H1 (cell line): ENCODE measurements around the gene AQP7.

Experiments
- CTCF ChIP-seq, 3 experiments: IDR thresholded peaks; 1 replicate in 2 of 3; 2 replicates in 1 of 3; pipeline versions ENCODE4 v1.5.1 to v1.6.1; 2011; ENCODE audit warnings: low read length in 3 of 3, mild to moderate bottlenecking in 3 of 3, inconsistent platforms in 2 of 3, low read depth in 1 of 3, moderate library complexity in 1 of 3; ENCODE audit not compliant: insufficient read depth in 1 of 3; ENCODE audit errors: control extremely low read depth in 1 of 3
- POLR2AphosphoS5 ChIP-seq: IDR thresholded peaks from 2 replicates; pipeline ENCODE4 v1.6.1; 2011; ENCODE audit warnings: low read depth, low read length

DNA sequence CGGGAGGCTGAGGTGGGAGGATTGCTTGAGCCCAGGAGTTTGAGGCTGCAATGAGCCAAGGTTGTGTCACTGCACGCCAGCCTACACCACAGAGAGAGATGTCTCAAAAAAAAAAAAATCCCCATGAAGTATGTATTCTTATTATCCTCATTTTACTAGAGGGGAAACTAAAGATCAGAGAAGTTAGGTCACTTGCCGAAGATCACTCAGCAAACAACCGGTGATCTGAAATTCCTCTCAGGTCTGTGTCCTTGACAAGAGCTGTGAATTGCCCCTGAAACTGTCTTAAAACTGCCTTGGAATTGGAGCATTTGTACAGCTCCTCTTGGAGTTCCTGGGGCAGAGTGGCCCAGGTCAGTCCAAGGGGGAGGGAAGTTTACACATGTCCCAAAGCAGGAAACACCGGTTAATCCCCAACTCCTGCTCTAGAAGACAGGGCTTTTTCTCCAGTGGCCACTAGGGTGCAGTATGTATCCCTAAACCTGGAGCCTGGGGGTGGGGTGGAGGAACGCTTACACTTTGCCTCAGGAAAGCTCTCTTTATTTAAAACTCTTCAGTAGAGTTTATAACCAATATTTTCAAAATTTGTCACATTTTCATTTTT lies 27.6 kb downstream of the AQP7 start:
- TF ChIP-seq POLR2AphosphoS5 (no peak), CTCF (IDR thresholded peaks at IDR 0.05; ENCODE audit: control extremely low read depth in 1 of 3, insufficient read depth in 1 of 3, low read depth in 1 of 3, low read length in 3 of 3) (peak; percentile 66 to 85 (median 79))
